Testis (tissue), 2 donors: ENCODE measurements around the gene EZR.
"Not testable (repeated sequence)": the region's sequence is repeated elsewhere in the genome, so short reads cannot be mapped to it uniquely, and the experiment has no call there.

Source experiments
- POLR2A ChIP-seq: fragments of 450-650 bp; IDR thresholded peaks from one replicate; pipeline ENCODE4 v1.6.1; 2017; ENCODE audit warnings: antibody characterized with exemption, mild to moderate bottlenecking, moderate library complexity
- TF ChIP-seq, protein P1 (sequence below), 3 experiments: fragments of 450-650 bp in 2 of 3; fragments of 200-600 bp in 1 of 3; sonication (generic) in 1 of 3; IDR thresholded peaks; one replicate each; pipeline ENCODE4 v1.5.1; 2016 to 2019; ENCODE audit warnings: antibody characterized with exemption in 3 of 3, mild to moderate bottlenecking in 2 of 3, moderate library complexity in 1 of 3

DNA sequence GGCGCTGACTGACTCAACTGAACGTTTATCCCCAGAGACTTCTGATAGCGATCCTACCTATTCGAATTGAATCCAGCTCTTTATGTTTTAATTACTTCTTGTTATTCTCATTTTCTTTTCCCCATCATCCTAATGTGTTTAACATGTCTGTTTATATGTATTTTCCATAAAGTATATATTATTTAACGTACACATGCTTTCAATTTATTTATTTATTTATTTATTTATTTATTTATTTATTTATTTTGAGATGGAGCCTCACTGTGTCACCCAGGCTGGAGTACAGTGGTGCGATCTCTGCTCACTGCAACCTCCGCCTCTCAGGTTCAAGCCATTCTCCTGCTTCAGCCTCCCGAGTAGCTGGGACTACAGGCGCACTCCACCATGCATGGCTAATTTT lies 13.6 kb upstream of the EZR start:
- TF ChIP-seq, protein P1, sequence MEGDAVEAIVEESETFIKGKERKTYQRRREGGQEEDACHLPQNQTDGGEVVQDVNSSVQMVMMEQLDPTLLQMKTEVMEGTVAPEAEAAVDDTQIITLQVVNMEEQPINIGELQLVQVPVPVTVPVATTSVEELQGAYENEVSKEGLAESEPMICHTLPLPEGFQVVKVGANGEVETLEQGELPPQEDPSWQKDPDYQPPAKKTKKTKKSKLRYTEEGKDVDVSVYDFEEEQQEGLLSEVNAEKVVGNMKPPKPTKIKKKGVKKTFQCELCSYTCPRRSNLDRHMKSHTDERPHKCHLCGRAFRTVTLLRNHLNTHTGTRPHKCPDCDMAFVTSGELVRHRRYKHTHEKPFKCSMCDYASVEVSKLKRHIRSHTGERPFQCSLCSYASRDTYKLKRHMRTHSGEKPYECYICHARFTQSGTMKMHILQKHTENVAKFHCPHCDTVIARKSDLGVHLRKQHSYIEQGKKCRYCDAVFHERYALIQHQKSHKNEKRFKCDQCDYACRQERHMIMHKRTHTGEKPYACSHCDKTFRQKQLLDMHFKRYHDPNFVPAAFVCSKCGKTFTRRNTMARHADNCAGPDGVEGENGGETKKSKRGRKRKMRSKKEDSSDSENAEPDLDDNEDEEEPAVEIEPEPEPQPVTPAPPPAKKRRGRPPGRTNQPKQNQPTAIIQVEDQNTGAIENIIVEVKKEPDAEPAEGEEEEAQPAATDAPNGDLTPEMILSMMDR (IDR thresholded peaks at IDR 0.05): not testable (repeated sequence)
- TF ChIP-seq POLR2A: not testable (repeated sequence)
